Measurements from ENCODE around the gene BLMH.
A peak's percentile ranks its signal among the peaks of the same experiment; 100 is the strongest.

Gene BLMH

DNA sequence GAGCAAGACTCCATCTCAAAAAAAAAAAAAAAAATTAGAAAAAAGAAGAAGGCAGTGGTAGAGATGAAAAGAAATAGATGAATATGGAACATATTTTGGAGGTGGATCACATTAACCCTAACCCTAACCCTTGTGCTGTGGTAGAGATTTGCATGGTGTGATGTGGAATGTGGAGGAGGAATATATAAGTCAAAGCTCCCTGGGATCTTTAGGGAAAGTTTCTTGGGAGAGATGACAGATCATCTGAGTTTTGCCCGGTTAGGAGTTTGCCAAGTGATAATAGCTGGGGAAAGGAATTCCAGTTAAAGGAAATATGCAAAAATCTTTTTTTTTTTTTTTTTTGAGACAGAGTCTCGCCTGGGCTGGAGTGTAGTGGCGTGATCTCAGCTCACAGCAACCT is 13.0 kb upstream of the BLMH start:
- DNase-seq (ENCODE audit: low read depth) = no peak

- no peak for DNase-seq (ENCODE audit: low read depth)
These were observed 10.5 kb upstream of the BLMH start for GRCh38 chr17:30302241-30302640.

- DNase-seq (ENCODE audit: low read depth) = no peak
These were observed 9.1 kb upstream of the BLMH start for GRCh38 chr17:30300818-30301217.

DNA sequence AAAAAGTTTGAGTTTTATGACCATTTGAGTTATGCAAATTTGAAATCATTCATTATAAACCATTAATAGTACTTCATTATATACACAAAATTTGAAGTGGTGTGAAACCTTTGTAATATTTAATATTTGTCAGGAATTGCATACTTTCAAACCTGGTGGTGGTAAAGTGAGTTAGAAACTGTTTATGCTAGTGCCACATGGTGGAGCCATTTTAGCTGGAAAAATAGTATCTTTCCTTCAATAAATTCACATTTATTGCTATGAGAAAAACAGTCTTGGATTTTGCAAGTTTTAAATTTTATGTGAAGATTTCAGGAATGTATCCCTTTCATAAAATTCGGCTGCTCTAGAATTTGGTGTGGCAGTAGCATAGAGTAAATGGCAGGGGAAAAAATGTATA is 7.3 kb upstream of the BLMH start:
- no peak for DNase-seq (ENCODE audit: low read depth)

DNA sequence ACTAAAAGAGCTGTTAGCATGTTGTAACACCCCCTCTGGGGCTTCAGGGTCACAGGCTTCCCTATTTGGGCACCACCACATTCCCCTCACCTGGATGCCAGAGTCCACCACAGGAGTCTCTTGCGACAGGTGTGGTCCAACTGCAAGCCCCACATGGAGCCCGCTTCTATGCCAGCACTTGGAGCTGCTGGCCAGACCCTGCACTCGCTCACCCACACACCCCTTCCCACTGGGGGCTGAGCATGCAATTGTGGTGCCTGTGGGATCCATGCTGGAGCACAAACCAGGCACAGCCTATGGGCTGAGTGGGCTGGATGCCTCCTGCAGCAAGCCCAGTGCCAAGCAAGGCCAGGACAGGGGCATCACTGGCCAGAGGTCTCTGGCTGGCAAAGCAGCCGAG is 6.0 kb upstream of the BLMH start:
- no peak for DNase-seq (ENCODE audit: low read depth)

GRCh38 chr17:30296499-30297080 is 4.8 kb upstream of the BLMH start:
- no peak for DNase-seq (ENCODE audit: low read depth)

- DNase-seq (ENCODE audit: low read depth) = no peak
These were observed 628 bp upstream of the BLMH start for GRCh38 chr17:30292286-30292858.

- peak; percentile 8 for DNase-seq (ENCODE audit: low read depth)
These were observed 825 bp downstream of the BLMH start for GRCh38 chr17:30290696-30291542.

DNA sequence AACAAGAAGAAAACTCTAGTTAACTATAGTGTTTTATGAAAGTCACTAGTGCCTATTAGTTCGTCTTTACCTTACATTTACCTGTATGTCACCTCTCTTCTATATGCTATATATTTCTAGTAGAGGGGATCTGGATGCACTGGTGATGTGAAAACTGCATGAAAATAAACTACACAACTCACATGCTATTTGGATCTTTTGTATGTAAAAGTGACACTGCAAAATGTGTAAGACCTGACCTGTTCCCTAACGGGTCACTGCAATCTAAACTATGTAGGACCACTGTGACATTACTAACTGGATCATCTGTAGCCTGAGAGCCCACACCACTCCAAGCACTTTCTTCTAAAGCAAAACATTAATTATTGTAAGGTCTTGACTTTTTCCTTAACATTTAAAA is 1.7 kb downstream of the BLMH start:
- no peak for DNase-seq (ENCODE audit: low read depth)

GRCh38 chr17:30279156-30279555 is 12.6 kb downstream of the BLMH start:
- no peak for DNase-seq (ENCODE audit: low read depth)

DNA sequence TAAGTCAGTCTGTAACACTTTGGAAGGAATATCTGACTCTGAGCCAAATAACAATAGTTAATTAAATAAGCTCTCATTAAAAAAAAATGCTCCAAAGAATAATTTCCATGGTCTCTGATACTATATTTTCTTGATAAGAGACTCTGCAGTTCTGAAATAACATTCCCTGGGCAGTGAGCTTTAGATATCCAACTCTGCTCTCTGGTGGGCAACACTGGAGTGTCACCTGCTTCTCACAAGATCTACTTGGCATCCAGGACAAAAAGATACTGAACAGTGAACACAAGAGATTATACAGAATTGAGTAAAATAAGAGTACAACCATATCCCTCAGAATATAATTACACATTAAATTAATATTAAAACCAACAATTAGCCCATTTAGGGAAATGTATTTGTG is 13.7 kb downstream of the BLMH start:
- DNase-seq (ENCODE audit: low read depth) = no peak

- no peak for DNase-seq (ENCODE audit: low read depth)
These were observed 15.8 kb downstream of the BLMH start for GRCh38 chr17:30275911-30276310.

GRCh38 chr17:30274887-30275286 is 16.9 kb downstream of the BLMH start:
- DNase-seq (ENCODE audit: low read depth) = no peak

DNA sequence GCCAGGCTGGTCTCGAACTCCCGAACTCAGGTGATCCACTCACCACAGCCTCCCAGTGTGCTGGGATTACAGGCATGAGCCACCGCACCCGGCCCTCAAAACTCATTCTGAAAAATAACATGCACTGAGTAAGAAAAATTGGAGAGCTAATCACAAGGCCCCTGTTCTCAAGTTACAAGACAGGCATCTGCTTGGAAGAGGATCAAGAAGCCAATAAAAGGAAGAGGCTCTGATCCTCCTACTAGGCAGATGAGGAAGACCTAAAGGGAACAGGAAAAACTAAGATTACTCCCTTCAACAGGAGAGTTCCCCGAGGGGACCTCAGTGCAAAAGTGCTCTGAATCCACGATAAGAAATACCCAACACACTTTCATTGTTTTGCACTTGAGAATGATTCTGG is 18.4 kb downstream of the BLMH start:
- DNase-seq (ENCODE audit: low read depth) = no peak

DNA sequence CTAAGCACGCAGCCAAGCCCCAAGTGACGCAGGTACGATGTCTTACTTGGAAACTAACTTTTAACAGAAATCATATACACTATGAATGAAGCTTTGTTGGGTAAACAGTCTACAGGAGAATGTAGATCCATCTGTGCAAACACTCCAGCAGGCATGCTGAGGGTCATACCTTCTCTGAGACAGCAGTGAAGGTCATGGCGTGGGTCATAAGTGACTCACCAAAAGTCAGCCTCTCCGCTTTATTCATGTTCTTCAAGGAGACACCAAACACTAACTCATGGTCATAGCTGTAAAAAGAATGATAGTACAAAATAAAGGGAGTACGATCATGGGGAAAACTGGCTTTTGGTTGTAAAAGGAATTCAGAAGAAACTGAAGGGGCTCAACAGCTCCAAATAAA is 20.6 kb downstream of the BLMH start:
- DNase-seq (ENCODE audit: low read depth) = no peak

DNA sequence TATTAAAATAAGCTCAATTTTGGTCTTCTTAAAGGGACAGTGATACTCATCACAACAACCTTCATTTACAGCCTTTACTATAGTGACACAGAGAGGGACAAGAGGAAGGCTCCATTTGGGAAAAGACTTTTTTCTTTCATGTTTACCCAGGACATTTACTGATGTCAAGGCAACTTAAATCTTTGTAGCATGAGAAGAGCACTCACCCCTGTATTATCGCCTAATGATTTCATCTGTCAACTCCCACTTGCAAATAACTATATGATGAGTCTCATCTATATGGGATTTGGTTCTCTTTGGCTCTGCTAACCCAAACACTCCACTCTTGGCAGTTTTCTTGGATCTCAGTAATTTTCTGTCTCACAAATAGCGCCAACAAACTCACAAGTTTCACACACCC is 24.1 kb downstream of the BLMH start:
- DNase-seq (ENCODE audit: low read depth) = no peak

- DNase-seq (ENCODE audit: low read depth) = no peak
These were observed 28.0 kb downstream of the BLMH start for GRCh38 chr17:30263552-30264333.

- no peak for DNase-seq (ENCODE audit: low read depth)
These were observed 34.8 kb downstream of the BLMH start for GRCh38 chr17:30256756-30257506.

DNA sequence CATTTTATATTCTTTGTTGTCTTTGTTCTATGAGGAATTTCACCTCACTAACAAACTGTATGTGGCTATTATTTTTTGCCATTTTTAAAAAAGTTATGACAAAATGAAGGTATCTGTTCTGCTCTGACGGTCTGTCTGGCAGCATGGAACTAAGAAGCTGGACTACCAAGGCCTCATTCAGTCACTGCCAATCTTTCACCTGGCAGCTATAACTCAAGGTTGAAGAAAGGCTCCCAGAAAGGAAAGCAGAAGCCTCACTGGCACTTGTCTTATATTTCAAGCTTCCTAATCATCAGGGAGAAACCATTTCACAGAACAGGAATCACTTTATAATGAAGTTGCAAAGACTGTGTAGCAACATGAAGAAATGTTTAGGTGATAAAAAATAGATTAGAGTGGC is 37.6 kb downstream of the BLMH start:
- no peak for DNase-seq (ENCODE audit: low read depth)

GRCh38 chr17:30253312-30253711 is 38.4 kb downstream of the BLMH start:
- no peak for DNase-seq (ENCODE audit: low read depth)

DNA sequence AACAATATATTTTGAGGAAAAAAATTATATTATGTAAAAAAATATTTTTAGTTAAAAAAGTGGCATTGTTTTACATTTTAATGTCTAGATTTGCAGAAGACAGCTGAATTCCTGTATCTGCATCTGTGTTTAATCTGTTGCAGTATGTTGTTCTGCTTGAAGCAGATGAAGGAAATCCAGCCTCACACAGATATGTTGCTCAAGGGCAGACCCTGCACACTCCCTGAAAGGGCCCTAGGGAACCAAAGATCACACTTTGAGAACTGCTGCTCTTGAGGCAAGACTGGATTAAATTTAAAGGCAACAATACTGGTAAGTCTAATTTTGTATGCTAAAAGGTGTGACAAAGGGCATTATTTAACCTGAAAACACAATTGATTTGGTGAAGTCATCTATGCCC is 39.8 kb downstream of the BLMH start:
- no peak for DNase-seq (ENCODE audit: low read depth)

DNA sequence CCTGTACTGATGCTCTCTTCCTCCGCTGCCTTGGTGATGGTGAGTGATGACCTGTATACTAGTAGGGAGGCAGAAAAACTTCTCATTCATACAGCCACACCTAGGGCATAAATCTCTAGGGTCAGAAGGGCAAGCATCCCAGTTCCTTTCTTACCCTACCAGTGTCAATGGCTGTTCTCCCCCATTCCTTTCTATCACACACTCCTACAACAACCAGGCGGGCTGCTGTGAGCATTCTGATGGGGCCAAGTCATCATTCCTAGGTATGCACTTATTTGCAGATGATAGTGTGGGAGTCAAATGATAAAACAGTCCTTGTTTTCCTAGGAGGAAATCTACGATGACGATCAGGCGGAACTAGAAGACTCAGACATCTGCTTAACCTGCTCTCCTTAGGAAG is 42.3 kb downstream of the BLMH start:
- no peak for DNase-seq (ENCODE audit: low read depth)
